ENCODE results near the gene ESPN. TPM values are rescaled to one million over a fixed set of nuclear protein-coding genes. Genes with fewer than 3 reads are reported as not detected.

Gene ESPN
- total and polyA plus RNA-seq, 2 of the 8 experiments (the other 6 are each of a cell fraction or from before 2014, with no cell fraction given) = 5.2 to 16.3 TPM

DNA sequence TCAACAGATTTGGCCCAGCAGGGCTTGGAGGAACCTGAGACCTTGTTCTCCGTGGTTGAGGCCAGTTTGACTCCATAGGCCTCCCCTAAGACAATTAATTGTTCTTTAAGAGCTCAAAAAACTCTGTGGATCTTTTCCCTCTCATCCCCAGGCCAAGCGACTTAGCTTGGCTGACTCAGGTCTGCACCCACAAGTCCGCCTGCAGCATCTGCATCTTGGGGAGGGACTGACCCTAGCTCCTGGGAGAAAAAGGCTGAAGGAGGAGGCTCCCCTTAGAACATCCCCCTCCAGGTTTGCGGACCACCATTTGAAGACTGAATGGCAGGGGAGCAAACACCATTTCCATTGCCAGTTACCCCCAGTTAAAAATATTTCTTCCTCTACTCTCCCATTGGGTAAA, 3.3 kb upstream of the ESPN start:
- Histone ChIP-seq H3K14ac (ENCODE audit: insufficient read length) (no peak overlapping the region), H3K79me2 (ENCODE audit: control insufficient read depth in 1 of 2, insufficient read depth in 2 of 2, low read length in 2 of 2) (no peaks in the 10 kb centered on the region), H3K56ac (replicated peaks; ENCODE audit: insufficient read length, low read depth, low read length) (no peak overlapping the region), H2BK20ac (ENCODE audit: low read length) (no peak overlapping the region), H3K27ac (ENCODE audit: low read depth, low read length) (no peak overlapping the region), H2AK5ac (ENCODE audit: low read depth, low read length) (no peak overlapping the region), H3K9ac (replicated peaks in 1 of 4; ENCODE audit: extremely low read depth in 1 of 4, low read depth in 3 of 4, low read length in 3 of 4) (no peak overlapping the region), H3K18ac (ENCODE audit: extremely low read depth, low read length) (no peak overlapping the region), H3K9me3 (ENCODE audit: insufficient read depth in 2 of 2, low read depth in 1 of 2, low read length in 1 of 2) (no peaks in the 10 kb centered on the region), H2BK5ac (ENCODE audit: low read depth, low read length) (no peak overlapping the region), H4K20me1 (replicated peaks in 1 of 2; ENCODE audit: control insufficient read depth in 1 of 2, insufficient read depth in 2 of 2, low read length in 2 of 2) (peaks cover 0 to 12% of the 10 kb centered on the region in 2 experiments), H3K27me3 (replicated peaks in 1 of 4; ENCODE audit: control insufficient read depth in 3 of 4, extremely low read depth in 1 of 4, insufficient read depth in 3 of 4, low read length in 3 of 4) (peaks cover 77 to 98% (median 92%) of the 10 kb centered on the region in 4 experiments), H2BK15ac (ENCODE audit: low read length) (no peak overlapping the region), H4K8ac (ENCODE audit: extremely low read depth, insufficient read depth, low read length) (no peak overlapping the region), H2AFZ (ENCODE audit: low read length) (no peak overlapping the region), H3K36me3 (ENCODE audit: control insufficient read depth in 2 of 4, insufficient read depth in 4 of 4, low read length in 3 of 4) (peaks cover 0 to 12% (median 0%) of the 10 kb centered on the region in 4 experiments; a peak in 1 of 8 replicates), H3K23me2 (ENCODE audit: low read depth, low read length) (peaks cover 17% of the 10 kb centered on the region; the same call in 1 of the 2 replicates), H2BK12ac (ENCODE audit: low read depth, low read length) (0 out of 2 replicates have a peak overlapping the region, but pooled peaks have one; percentile 39), H3K4me3 (ENCODE audit: extremely low read depth in 1 of 4, insufficient read depth in 2 of 4, low read depth in 3 of 4, low read length in 4 of 4) (no peak overlapping the region), H3K79me1 (ENCODE audit: low read depth, low read length) (no peaks in the 10 kb centered on the region), H4K91ac (replicated peaks; ENCODE audit: insufficient read length, low read length) (no peak overlapping the region), H2BK120ac (replicated peaks; ENCODE audit: low read depth, low read length) (no peak overlapping the region), H4K5ac (ENCODE audit: insufficient read length, low read depth, low read length) (no peak overlapping the region), H3K4me2 (ENCODE audit: insufficient read depth in 1 of 2, low read depth in 2 of 2, low read length in 2 of 2) (no peak overlapping the region), H3K23ac (ENCODE audit: insufficient read length) (no peak overlapping the region), H3K4ac (replicated peaks; ENCODE audit: insufficient read length, low read depth, low read length) (no peak overlapping the region), H3K4me1 (replicated peaks in 1 of 4; ENCODE audit: control insufficient read depth in 3 of 4, insufficient read depth in 4 of 4, low read length in 3 of 4) (peaks cover 0 to 30% (median 11%) of the 10 kb centered on the region in 4 experiments; a peak in 5 of 7 replicates)
- 59% methylated on average over 4 of the region's 4 CpGs; no CpG with 5 or more reads in 1 of the 2 experiments for WGBS, 2 experiments (ENCODE audit: extremely low coverage in 1 of 2, insufficient coverage in 1 of 2, insufficient read length in 1 of 2, insufficient replicate concordance in 2 of 2, low coverage in 1 of 2, low lambda C conversion rate in 2 of 2, missing lambda C conversion rate in 1 of 2)
- ChIA-PET CTCF (ENCODE audit: partially characterized antibody) (interaction anchor here (0.8 to 58.4 kb wide), 15 partner anchors 8 to 217 kb away, joined by 3 to 1769 read pairs (median 12); partner anchors contain the start of gene PLEKHG5), POLR2A (ENCODE audit: partially characterized antibody) (interaction anchor here (1.3 to 3.4 kb wide), 4 partner anchors 10 to 36 kb away, joined by 3 to 15 read pairs (median 7); no protein-coding TSS in a partner anchor)
- FAIRE-seq (no peak), DNase-seq (ENCODE audit: low read depth in 1 of 2, low spot score in 2 of 2) (no peak)
- TF ChIP-seq NRF1 (IDR thresholded peaks at IDR 0.05; ENCODE audit: low read depth, low read length) (no peak), ASH2L (IDR thresholded peaks at IDR 0.05; ENCODE audit: low read length) (no peak), FOSL1 (IDR thresholded peaks at IDR 0.05; ENCODE audit: insufficient read depth, low read depth, low read length) (no peak), E2F6 (IDR thresholded peaks at IDR 0.05) (no peak), SIN3A (conservative IDR thresholded peaks at IDR 0.05 in 1 of 2, IDR thresholded peaks at IDR 0.05 in 1 of 2; ENCODE audit: low read depth in 1 of 2, low read length in 2 of 2) (no peak), KDM5A (IDR thresholded peaks at IDR 0.05; ENCODE audit: low read length) (no peak), POU5F1 (IDR thresholded peaks at IDR 0.05; ENCODE audit: low read depth, low read length) (no peak), PHF8 (conservative IDR thresholded peaks at IDR 0.05; ENCODE audit: low read depth, low read length) (no peak), RFX5 (IDR thresholded peaks at IDR 0.05; ENCODE audit: borderline replicate concordance, low read depth, low read length) (no peak)
- TF ChIP-seq, protein P1, sequence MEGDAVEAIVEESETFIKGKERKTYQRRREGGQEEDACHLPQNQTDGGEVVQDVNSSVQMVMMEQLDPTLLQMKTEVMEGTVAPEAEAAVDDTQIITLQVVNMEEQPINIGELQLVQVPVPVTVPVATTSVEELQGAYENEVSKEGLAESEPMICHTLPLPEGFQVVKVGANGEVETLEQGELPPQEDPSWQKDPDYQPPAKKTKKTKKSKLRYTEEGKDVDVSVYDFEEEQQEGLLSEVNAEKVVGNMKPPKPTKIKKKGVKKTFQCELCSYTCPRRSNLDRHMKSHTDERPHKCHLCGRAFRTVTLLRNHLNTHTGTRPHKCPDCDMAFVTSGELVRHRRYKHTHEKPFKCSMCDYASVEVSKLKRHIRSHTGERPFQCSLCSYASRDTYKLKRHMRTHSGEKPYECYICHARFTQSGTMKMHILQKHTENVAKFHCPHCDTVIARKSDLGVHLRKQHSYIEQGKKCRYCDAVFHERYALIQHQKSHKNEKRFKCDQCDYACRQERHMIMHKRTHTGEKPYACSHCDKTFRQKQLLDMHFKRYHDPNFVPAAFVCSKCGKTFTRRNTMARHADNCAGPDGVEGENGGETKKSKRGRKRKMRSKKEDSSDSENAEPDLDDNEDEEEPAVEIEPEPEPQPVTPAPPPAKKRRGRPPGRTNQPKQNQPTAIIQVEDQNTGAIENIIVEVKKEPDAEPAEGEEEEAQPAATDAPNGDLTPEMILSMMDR (IDR thresholded peaks at IDR 0.05; ENCODE audit: control extremely low read depth in 1 of 3, insufficient read depth in 1 of 3, low read depth in 1 of 3, low read length in 3 of 3) = no peak

Measured in H1 (cell line).